HG03565 (cell line): ENCODE measurements around the gene DTWD2.
"Not testable (repeated sequence)": the region's sequence is repeated elsewhere in the genome, so short reads cannot be mapped to it uniquely, and the experiment has no call there.

Source experiments
- ATAC-seq: cut with Tn5 transposase; IDR thresholded peaks from one replicate; pipeline ENCODE4 v1.9.1; 2021; ENCODE audit warnings: mild to moderate bottlenecking, moderate library complexity; ENCODE audit not compliant: unreplicated experiment

Gene DTWD2

GRCh38 chr5:118882666-118883065 is 105.7 kb downstream of the DTWD2 start:
- ATAC-seq, result no peak

DNA sequence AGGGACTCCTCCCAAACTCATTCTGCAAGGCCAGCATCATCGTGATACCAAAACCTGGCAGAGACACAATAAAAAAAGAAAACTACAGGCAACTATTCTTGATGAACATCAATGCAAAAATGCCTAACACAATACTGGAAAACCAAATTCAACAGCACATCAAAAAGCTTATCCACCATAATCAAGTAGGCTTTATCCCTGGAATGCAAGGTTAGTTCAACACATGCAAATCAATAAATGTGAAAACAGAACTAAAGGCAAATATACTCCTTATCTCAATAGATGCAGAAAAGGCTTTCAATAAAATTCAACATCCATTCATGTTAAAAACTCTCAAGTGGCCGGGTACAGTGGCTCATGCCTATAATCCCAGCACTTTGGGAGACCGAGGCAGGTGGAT is 111.5 kb downstream of the DTWD2 start:
- not testable (repeated sequence) for ATAC-seq

DNA sequence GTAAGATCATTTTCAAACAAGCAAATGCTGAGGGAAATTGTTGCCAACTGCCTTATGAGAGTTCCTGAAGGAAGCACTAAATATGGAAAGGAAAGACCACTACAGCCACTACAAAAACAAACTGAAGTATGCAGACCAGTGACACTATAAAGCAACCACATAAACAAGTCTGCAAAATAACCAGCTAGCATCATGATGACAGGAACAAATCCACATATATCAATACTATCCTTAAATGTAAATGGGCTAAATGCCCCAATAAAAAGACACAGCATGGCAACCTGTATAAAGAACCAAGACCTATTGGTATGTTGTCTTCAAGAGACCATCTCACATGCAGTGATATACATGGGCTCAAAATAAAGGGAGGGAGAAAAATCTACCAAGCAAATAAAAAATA is 113.2 kb downstream of the DTWD2 start:
- ATAC-seq, result no peak

GRCh38 chr5:118873417-118873816 is 114.9 kb downstream of the DTWD2 start:
- no peak for ATAC-seq

DNA sequence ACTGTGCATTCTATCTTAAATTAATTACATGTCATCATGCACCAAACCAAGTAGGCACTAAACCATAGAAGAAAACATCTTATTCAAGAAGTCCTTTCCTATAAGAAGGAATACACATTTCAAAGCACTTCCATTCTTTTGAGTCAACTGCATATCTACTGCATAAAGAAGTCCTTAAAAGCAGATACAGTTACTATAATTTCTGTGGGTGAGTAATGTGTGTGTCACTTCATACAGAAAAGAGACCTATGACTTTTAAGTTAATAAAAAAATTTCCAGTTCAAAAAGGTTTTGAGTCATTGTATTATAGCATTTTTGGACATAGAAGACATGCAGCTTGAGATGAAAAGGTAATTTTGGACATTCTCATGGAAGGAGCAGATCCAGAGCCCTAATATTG is 125.0 kb downstream of the DTWD2 start:
- ATAC-seq, result no peak

GRCh38 chr5:118862596-118862995 is 125.8 kb downstream of the DTWD2 start:
- no peak for ATAC-seq

GRCh38 chr5:118857700-118858099 is 130.6 kb downstream of the DTWD2 start:
- no peak for ATAC-seq

DNA sequence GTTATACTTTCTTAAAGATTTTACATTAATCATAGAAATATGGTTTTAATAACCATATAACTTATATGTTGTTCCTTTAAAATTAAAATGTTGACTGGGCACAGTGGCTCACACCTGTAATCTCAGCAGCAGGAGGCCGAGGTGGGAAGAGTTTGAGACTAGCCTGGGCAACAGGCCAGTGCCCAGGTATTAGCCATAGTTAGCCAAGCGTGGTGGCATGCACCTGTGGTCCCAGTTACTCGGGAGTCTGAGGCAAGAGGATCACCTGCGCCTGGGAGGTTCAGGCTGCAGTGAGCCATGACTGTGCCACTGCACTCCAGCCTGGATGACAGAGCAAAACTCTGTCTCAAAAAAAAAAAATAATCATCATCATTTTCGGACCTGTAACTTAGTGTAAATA is 133.5 kb downstream of the DTWD2 start:
- ATAC-seq, result no peak

DNA sequence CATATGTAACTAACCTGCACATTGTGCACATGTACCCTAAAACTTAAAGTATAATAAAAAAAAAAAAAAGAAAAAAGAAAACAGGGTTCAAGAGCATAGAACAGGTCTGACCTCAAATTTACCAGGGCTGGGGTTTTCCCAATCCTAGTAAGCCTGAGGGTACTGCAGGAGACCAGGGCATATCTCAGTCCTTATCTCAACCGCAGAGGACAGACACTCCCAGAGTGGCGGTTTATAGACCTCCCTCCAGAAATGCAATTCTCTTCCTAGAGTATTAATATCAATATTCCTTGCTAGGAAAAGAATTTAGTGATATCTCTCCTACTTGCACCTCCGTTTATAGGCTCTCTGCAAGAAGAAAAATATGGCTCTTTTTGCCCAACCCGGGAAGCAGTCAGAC is 136.6 kb downstream of the DTWD2 start:
- ATAC-seq, result not testable (repeated sequence)

DNA sequence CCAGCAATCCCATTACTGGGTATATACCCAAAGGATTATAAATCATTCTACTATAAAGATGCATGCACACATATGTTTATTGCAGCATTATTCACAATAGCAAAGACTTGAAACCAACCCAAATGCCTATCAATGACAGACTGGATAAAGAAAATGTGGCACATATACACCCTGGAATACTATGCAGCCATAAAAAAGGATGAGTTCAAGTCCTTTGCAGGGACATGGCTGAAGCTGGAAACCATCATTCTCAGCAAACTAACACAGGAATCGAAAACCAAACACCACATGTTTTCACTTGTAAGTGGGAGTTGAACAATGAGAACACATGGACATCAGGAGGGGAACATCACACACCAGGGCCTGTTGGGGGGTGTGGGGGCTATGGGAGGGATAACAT is 138.8 kb downstream of the DTWD2 start:
- ATAC-seq, result not testable (repeated sequence)

DNA sequence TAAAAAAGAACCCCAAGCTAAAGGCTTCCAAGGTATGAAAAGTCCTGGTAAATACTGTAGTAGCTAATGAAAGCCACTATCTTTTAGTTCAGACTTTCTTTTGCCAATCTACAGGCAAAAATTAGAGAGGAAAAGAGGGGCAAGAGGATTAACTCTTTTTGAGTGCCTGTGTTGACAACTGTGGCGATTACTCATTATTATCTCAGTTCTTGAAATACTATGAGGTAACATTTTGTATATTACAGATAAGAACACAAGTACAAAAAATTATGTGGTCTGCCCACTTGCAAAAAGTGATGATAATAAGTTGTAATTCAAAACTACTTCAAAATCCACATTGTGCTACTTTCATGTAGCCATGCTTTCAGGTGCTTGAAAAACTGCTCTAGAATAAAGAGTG is 144.0 kb downstream of the DTWD2 start:
- ATAC-seq, result no peak

- no peak for ATAC-seq
Observed at GRCh38 chr5:118834710-118835109, 153.6 kb downstream of the DTWD2 start.

GRCh38 chr5:118832974-118833373 is 155.4 kb downstream of the DTWD2 start:
- ATAC-seq, result no peak

GRCh38 chr5:118825226-118825625 is 163.1 kb downstream of the DTWD2 start:
- no peak for ATAC-seq

GRCh38 chr5:118818604-118819003 is 169.7 kb downstream of the DTWD2 start:
- ATAC-seq, result peak; percentile 79

DNA sequence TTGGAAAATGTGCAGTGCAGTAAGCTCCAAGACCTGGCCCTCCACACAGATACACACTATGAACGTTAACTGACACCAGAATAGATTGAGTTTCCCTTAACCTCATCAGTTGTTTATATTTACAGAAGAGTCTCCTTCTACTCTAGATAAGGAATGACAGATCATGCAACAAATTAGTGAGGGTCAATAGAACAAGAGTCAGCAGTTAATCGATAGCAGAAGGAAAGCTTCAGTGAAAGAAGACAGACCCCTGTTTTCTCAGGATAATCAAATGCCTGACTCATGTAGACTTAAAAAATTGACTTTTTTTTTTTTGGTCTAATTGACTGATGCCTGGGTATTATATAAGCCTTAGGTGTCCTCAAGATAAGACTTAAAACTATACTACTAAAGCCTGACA is 179.9 kb downstream of the DTWD2 start:
- no peak for ATAC-seq

GRCh38 chr5:118806571-118806970 is 181.8 kb downstream of the DTWD2 start:
- no peak for ATAC-seq

DNA sequence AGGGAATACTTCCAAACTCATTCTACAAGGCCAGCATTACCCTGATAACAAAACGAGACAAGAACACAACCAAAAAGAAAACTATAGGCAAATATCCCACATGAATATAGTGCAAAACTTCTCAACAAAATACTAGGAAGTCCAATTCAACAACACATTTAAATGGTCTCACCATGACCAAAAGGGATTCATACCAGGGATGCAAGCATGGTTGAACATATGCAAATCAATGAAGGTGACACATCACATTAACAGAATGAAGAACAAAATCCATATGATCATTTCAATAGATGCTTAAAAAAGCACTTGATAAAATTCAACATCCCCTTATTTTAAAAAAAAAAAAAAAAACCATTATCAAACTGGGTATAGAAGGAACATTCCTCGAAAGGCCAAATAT is 186.0 kb downstream of the DTWD2 start:
- ATAC-seq, result no peak

DNA sequence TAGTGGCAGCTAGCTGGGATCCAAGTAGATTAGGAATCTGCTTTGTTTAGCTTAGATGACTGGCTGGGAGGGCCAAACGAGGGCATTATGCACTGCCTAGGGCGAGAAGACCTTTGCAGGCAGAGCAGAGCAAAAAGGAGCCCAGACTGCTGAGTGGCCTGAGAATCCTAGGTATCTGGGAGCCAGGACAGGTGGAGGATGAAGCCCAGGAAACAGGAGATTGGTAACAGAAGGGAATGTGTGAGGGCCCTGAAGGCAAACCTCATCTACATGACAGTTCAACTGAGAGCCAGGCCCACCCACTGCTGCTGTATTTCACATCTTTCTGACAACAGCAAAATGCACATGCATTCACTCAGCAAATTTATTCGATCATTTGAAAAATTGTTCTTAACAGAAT is 192.3 kb downstream of the DTWD2 start:
- ATAC-seq, result no peak

GRCh38 chr5:118794281-118794680 is 194.1 kb downstream of the DTWD2 start:
- no peak for ATAC-seq

- no peak for ATAC-seq
Observed at GRCh38 chr5:118793652-118794051, 194.7 kb downstream of the DTWD2 start.

DNA sequence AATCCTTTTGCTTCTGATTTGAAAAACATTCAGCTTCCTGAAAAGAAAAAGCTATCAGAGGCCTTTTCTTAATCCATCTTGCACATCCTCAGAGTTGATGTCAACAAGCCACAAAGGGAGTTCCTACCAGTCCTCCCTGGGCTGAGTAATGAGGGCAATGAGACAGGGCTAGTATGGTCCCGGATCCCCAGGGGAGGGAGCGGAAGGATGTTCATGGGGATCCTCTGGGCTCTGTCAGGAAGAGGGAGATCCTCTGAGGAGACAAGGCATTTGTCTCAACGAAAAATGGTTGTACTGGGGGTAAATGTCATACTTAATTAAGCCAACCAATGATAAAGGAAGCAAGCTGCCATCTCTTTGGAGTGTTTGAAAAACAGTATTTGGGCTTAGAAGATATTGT is 195.3 kb downstream of the DTWD2 start:
- no peak for ATAC-seq

- peak; percentile 97 for ATAC-seq
Observed at GRCh38 chr5:118791926-118792734, 196.2 kb downstream of the DTWD2 start.
